Heart right ventricle (tissue), 16 donors: Measurements from ENCODE around the gene ZSCAN23. TPM values are rescaled to one million over a fixed set of nuclear protein-coding genes. Genes with fewer than 3 reads are reported as not detected.
A peak's percentile ranks its signal among the peaks of the same experiment; 100 is the strongest.
"Not testable (repeated sequence)": the region's sequence is repeated elsewhere in the genome, so short reads cannot be mapped to it uniquely, and the experiment has no call there.

Source experiments
- ATAC-seq, 8 donors: fragments of 200-7000 bp; cut with Tn5 transposase; one replicate each; pipeline ENCODE4 v1.9.1; 2020; ENCODE audit warnings: mild to moderate bottlenecking in 8 of 8, moderate library complexity in 8 of 8, moderate number of reproducible peaks in 1 of 8
- DNase-seq, 2 donors: peaks; one replicate each; pipeline ENCODE4 v3.0.0-alpha.2; 2020
- H3K27ac ChIP-seq, 10 donors: fragments of 200-600 bp; sonication (generic) in 2 of 10; one replicate each; pipeline versions ENCODE4 v1.5.0 to v1.8.0; 2020 to 2022; ENCODE audit warnings: mild to moderate bottlenecking in 3 of 10
- H3K27me3 ChIP-seq, 7 donors: fragments of 200-600 bp; one replicate each; pipeline ENCODE4 v1.8.0; 2021 to 2022; ENCODE audit warnings: mild to moderate bottlenecking in 2 of 7
- H3K36me3 ChIP-seq, 9 donors: fragments of 200-600 bp; sonication (generic) in 1 of 9; one replicate each; pipeline versions ENCODE4 v1.5.0 to v1.8.0; 2020 to 2022; ENCODE audit warnings: mild to moderate bottlenecking in 2 of 9
- H3K4me1 ChIP-seq, 9 donors: fragments of 200-600 bp; sonication (generic) in 1 of 9; one replicate each; pipeline versions ENCODE4 v1.5.0 to v1.8.0; 2020 to 2022; ENCODE audit warnings: mild to moderate bottlenecking in 4 of 9
- H3K4me3 ChIP-seq, 10 donors: fragments of 200-600 bp; sonication (generic) in 2 of 10; one replicate each; pipeline versions ENCODE4 v1.5.0 to v1.8.0; 2020 to 2022; ENCODE audit warnings: mild to moderate bottlenecking in 7 of 10, moderate library complexity in 2 of 10
- H3K9me3 ChIP-seq, 11 donors: fragments of 200-600 bp in 10 of 11; sonication (generic) in 2 of 11; one replicate each; pipeline versions ENCODE4 v1.5.0 to v1.8.0; 2013 to 2022; ENCODE audit warnings: mild to moderate bottlenecking in 2 of 11, control low read depth in 1 of 11, moderate library complexity in 1 of 11
- CTCF ChIP-seq, 9 donors: fragments of 200-600 bp; sonication (generic) in 2 of 9; IDR thresholded peaks; one replicate each; pipeline versions ENCODE4 v1.5.0 to v1.8.0; 2021 to 2022; ENCODE audit warnings: antibody characterized with exemption in 9 of 9, mild to moderate bottlenecking in 5 of 9, moderate library complexity in 1 of 9
- WGBS, 2 donors: extraction: QIAGEN DNeasy Blood & Tissue Kit; methylation state at CpG; one replicate each; pipeline ENCODE4 v1.1.7; 2013; ENCODE audit warnings: inconsistent platforms in 1 of 2; 5-methylcytosine and 5-hydroxymethylcytosine counted together
- intact Hi-C, 10 donors: fragments of 100-400 bp; cut with DNase I; formaldehyde crosslinking; loops; one replicate each; pipeline versions ENCODE4 v1.11.1 to v1.14.2; 2022
- polyA plus RNA-seq, 2 donors: library from polyadenylated mRNA; stranded (reverse); fragments of 200-250 nt; gene quantifications; one replicate each; pipeline ENCODE4 v1.2.3, GENCODE V29; 2013
- total RNA-seq, 10 donors: library from RNA; stranded (reverse); fragmentation: NEBNext Ultra II Directional in 3 of 10; extraction: Animal tissue kit (Norgen Biotek cat#: 25700) in 3 of 10; gene quantifications; one replicate each; pipeline versions ENCODE4 v1.2.1 to v1.2.4, GENCODE V29; 2021 to 2023
- donor health status: Arrhythmogenic right ventricular cardiomyopathy.
- donor health status: ischemic (EF 13 %, LVEDD 7.1; RV severe dilation, severe dysfunction).
- donor health status: healthy with polysubstance abuse.
- donor health status: DM: no; HTN: yes; CAD: no.
- donor health status: DM: no; HTN: no; CAD: no.
- donor health status: ischemic (EF 25% LVEDD 6.9; RV normal size, moderate dysfunction).
- donor health status: ischemic (EF 25% LVEDD 5.7; RV mildly dilated, moderate dysfunction).
- donor health status: healthy.
- donor health status: DM: yes; HTN: yes; CAD: no.
- donor health status: Ischemic cardiomyopathy.
- donor health status: ischemic (EF 35%, LVEDD 5.7; RV mildly dilated, moderate dysfunction).
- donor health status: nonischemic (EF 11% LVEDD 7.7; RV severe dilation, severe dysfunction).
- donor health status: DM: yes; HTN: yes; CAD: no.
- donor health status: PGD.
- donor health status: ischemic (EF 29% LVEDD 5.4; RV normal size, mild dysfunction).
- donor health status: nonischemic (EF 23%, LVEDD 6.1; RV moderate dilation, normal function).

Gene ZSCAN23
- total and polyA plus RNA-seq, 12 donors = 0.26 to 2.7 (median 1.2) TPM

- Histone ChIP-seq H3K4me3 (no peak overlapping the region), H3K4me1 (no peaks in the 10 kb centered on the region), H3K27ac (no peak overlapping the region), H3K27me3 (peaks cover 0 to 61% (median 32%) of the 10 kb centered on the region in 7 donors), H3K36me3 (no peaks in the 10 kb centered on the region), H3K9me3 (peaks cover 0 to 7% (median 0%) of the 10 kb centered on the region in 11 donors)
- WGBS, 2 donors = 73 to 84% methylated on average over 7 of the region's 7 CpGs
- intact Hi-C loops = no loop called here
- ATAC-seq (no peak), DNase-seq (no peak)
- no peak for TF ChIP-seq CTCF (IDR thresholded peaks at IDR 0.05)
These were observed 24.8 kb upstream of the ZSCAN23 start for GRCh38 chr6:28468056-28468455.

- 42 to 49% methylated on average over 2 of the region's 2 CpGs for WGBS, 2 donors
- intact Hi-C loops = no loop called here
- no peak overlapping the region for H3K4me3 ChIP-seq
- H3K27me3 ChIP-seq = peaks cover 0 to 94% (median 70%) of the 10 kb centered on the region in 7 donors
- no peak for TF ChIP-seq CTCF (IDR thresholded peaks at IDR 0.05)
- H3K27ac ChIP-seq = no peak overlapping the region
- ATAC-seq (no peak), DNase-seq (no peak)
- no peaks in the 10 kb centered on the region for H3K4me1 ChIP-seq
- H3K36me3 ChIP-seq = no peaks in the 10 kb centered on the region
- no peaks in the 10 kb centered on the region for H3K9me3 ChIP-seq
These were observed 19.1 kb upstream of the ZSCAN23 start for GRCh38 chr6:28462401-28462800.

- DNase-seq (no peak), ATAC-seq (no peak)
- Histone ChIP-seq H3K9me3 (no peaks in the 10 kb centered on the region), H3K27ac (no peak overlapping the region), H3K4me3 (no peak overlapping the region), H3K4me1 (no peaks in the 10 kb centered on the region), H3K36me3 (no peaks in the 10 kb centered on the region), H3K27me3 (peaks cover 4 to 95% (median 75%) of the 10 kb centered on the region in 7 donors)
- intact Hi-C loops = no loop called here
- TF ChIP-seq CTCF (IDR thresholded peaks at IDR 0.05) = no peak
- 72 to 73% methylated on average over 1 of the region's 1 CpG for WGBS, 2 donors
These were observed 15.3 kb upstream of the ZSCAN23 start for GRCh38 chr6:28458568-28458967.

GRCh38 chr6:28449056-28449455, 5.8 kb upstream of the ZSCAN23 start:
- Histone ChIP-seq H3K4me3 (no peak overlapping the region), H3K27ac (no peak overlapping the region), H3K36me3 (no peaks in the 10 kb centered on the region), H3K9me3 (no peaks in the 10 kb centered on the region), H3K27me3 (peaks cover 0 to 83% (median 63%) of the 10 kb centered on the region in 7 donors), H3K4me1 (peaks cover 0 to 4% (median 0%) of the 10 kb centered on the region in 9 donors)
- ATAC-seq (no peak), DNase-seq (no peak)
- 95 to 97% methylated on average over 1 of the region's 1 CpG for WGBS, 2 donors
- intact Hi-C loops = no loop called here
- TF ChIP-seq CTCF (IDR thresholded peaks at IDR 0.05) = no peak

GRCh38 chr6:28447512-28447906, 4.2 kb upstream of the ZSCAN23 start:
- H3K9me3 ChIP-seq, DNase-seq, ATAC-seq, H3K27ac ChIP-seq, intact Hi-C loops, H3K36me3 ChIP-seq: not testable (repeated sequence)
- Histone ChIP-seq H3K4me3 (peak overlapping the region in 3 of 10 donors; percentile 38 to 45 (median 43)), H3K27me3 (peaks cover 0 to 71% (median 49%) of the 10 kb centered on the region in 7 donors), H3K4me1 (peaks cover 0 to 15% (median 6%) of the 10 kb centered on the region in 9 donors)
